Activated CD4-positive, CD25-positive, alpha-beta regulatory T cell (primary cell): ENCODE data around the gene XAGE1A.
"Not testable (repeated sequence)": the region's sequence is repeated elsewhere in the genome, so short reads cannot be mapped to it uniquely, and the experiment has no call there.

Experiments used
- DNase-seq, 4 experiments: peaks; one replicate each; lab custom pipeline; 2025; lab: John Stamatoyannopoulos, UW

Gene XAGE1A

GRCh38 chrX:52495545-52496418, at the start of gene XAGE1A:
Gene XAGE1A, plus strand, starts transcription at chrX:52495808. Its CDS starts 1,554 bp downstream, at chrX:52497362.
- not testable (repeated sequence) for DNase-seq

GRCh38 chrX:52452031-52452430, 43.6 kb upstream of the XAGE1A start:
- not testable (repeated sequence) for DNase-seq

GRCh38 chrX:52471301-52471700, 24.3 kb upstream of the XAGE1A start:
- DNase-seq: not testable (repeated sequence)

- not testable (repeated sequence) for DNase-seq
These were observed 788 bp downstream of the XAGE1A start for GRCh38 chrX:52496419-52496772.

GRCh38 chrX:52501362-52501761, 5.8 kb downstream of the XAGE1A start:
- not testable (repeated sequence) for DNase-seq

- DNase-seq: no peak
These were observed 8.9 kb downstream of the XAGE1A start for GRCh38 chrX:52504551-52504950.

- DNase-seq: no peak
These were observed 11.7 kb downstream of the XAGE1A start for GRCh38 chrX:52507331-52507730.

- DNase-seq: no peak
These were observed 14.3 kb downstream of the XAGE1A start for GRCh38 chrX:52509916-52510315.

- DNase-seq: not testable (repeated sequence)
These were observed 15.5 kb downstream of the XAGE1A start for GRCh38 chrX:52511126-52511525.

- DNase-seq: not testable (repeated sequence)
These were observed 20.7 kb downstream of the XAGE1A start for GRCh38 chrX:52516110-52516986.

GRCh38 chrX:52516987-52517325, 21.3 kb downstream of the XAGE1A start, which contains the start of gene XAGE1B:
Gene XAGE1B, minus strand, starts transcription at chrX:52517063. Its CDS starts 1,536 bp downstream, at chrX:52515527.
- not testable (repeated sequence) for DNase-seq

- not testable (repeated sequence) for DNase-seq
These were observed 45.4 kb downstream of the XAGE1A start for GRCh38 chrX:52541051-52541450.

GRCh38 chrX:52542311-52542710, 46.7 kb downstream of the XAGE1A start:
- no peak for DNase-seq

- no peak for DNase-seq
These were observed 48.7 kb downstream of the XAGE1A start for GRCh38 chrX:52544147-52544840.

GRCh38 chrX:52548769-52549168, 53.2 kb downstream of the XAGE1A start:
- not testable (repeated sequence) for DNase-seq
